HepG2 (cell line): ENCODE measurements around the gene ZNF174. TPM values are rescaled to one million over a fixed set of nuclear protein-coding genes. Genes with fewer than 3 reads are reported as not detected.

Source experiments
- AGO2 ChIP-seq: fragments of 200-400 bp; formaldehyde crosslinking; optimal IDR thresholded peaks from 2 replicates; pipeline ENCODE3; 2017; ENCODE audit warnings: mild to moderate bottlenecking, low read depth, low read length, moderate library complexity
- ASH2L ChIP-seq: fragments of 300-600, 200-600 bp; sonication (generic); IDR thresholded peaks from 2 replicates; pipeline ENCODE4 v1.7.0; 2017; ENCODE audit warnings: low read depth, mild to moderate bottlenecking, moderate library complexity, mixed read lengths, low read length; ENCODE audit not compliant: insufficient read length
- DMAP1 ChIP-seq: IDR thresholded peaks from 2 replicates; pipeline ENCODE4 v1.6.1; 2016
- KLF12 ChIP-seq: sonication (generic); formaldehyde crosslinking; IDR thresholded peaks from 2 replicates; pipeline ENCODE4 v1.4.0; 2020; ENCODE audit warnings: missing genetic modification reagents, borderline replicate concordance
- NKX3-1 ChIP-seq: sonication (generic); formaldehyde crosslinking; IDR thresholded peaks from 2 replicates; pipeline ENCODE4 v1.5.0; 2020; ENCODE audit warnings: missing genetic modification reagents
- PHF8 ChIP-seq: sonication (generic); formaldehyde crosslinking; IDR thresholded peaks from 2 replicates; pipeline ENCODE4 v1.5.0; 2020; ENCODE audit warnings: missing genetic modification reagents
- POLR2AphosphoS5 ChIP-seq: IDR thresholded peaks from 2 replicates; pipeline ENCODE4 v1.6.1; 2012; ENCODE audit warnings: low read depth, low read length
- RBAK ChIP-seq: sonication (generic); formaldehyde crosslinking; IDR thresholded peaks from 2 replicates; pipeline ENCODE4 v1.5.1; 2020; ENCODE audit warnings: mild to moderate bottlenecking, missing genetic modification reagents
- TFE3 ChIP-seq: IDR thresholded peaks from 2 replicates; pipeline ENCODE4 v1.6.1; 2016
- ZC3H13 ChIP-seq: sonication (generic); formaldehyde crosslinking; IDR thresholded peaks from 2 replicates; pipeline ENCODE4 v1.8.1; 2023; ENCODE audit warnings: mild to moderate bottlenecking, missing genetic modification reagents, moderate library complexity
- ZC3H4 ChIP-seq: sonication (generic); formaldehyde crosslinking; IDR thresholded peaks from 2 replicates; pipeline ENCODE4 v1.4.0; 2020; ENCODE audit warnings: missing genetic modification reagents, borderline replicate concordance
- ZFP90 ChIP-seq: sonication (generic); formaldehyde crosslinking; IDR thresholded peaks from 2 replicates; pipeline ENCODE4 v1.8.0; 2022; ENCODE audit warnings: missing genetic modification reagents, mild to moderate bottlenecking, inconsistent platforms, borderline replicate concordance
- ZNF136 ChIP-seq: sonication (generic); formaldehyde crosslinking; IDR thresholded peaks from 2 replicates; pipeline ENCODE4 v1.8.1; 2022; ENCODE audit warnings: low read depth, mild to moderate bottlenecking, moderate library complexity, missing genetic modification reagents
- ZNF781 ChIP-seq: sonication (generic); formaldehyde crosslinking; IDR thresholded peaks from 2 replicates; pipeline ENCODE4 v1.5.1; 2020; ENCODE audit warnings: borderline replicate concordance, mild to moderate bottlenecking, missing genetic modification reagents; ENCODE audit errors: not compliant biosample characterization
- polyA plus RNA-seq, 8 experiments: library from polyadenylated mRNA; depleted of rRNA in 3 of 8; stranded (reverse) in 7 of 8; unstranded in 1 of 8; fragments of >200 nt; fragmentation: Illumina TruSeq in 4 of 8; extraction: Trizol in 4 of 8; gene quantifications; 2 replicates each; pipeline versions ENCODE4 v1.2.1 to v1.2.3, GENCODE V29; 2011 to 2016; ENCODE audit warnings: low read depth in 4 of 8, missing spikeins in 1 of 8, mixed read lengths in 1 of 8; ENCODE audit not compliant: insufficient read depth in 1 of 8
- total RNA-seq, 5 experiments: library from RNA; depleted of rRNA; stranded (reverse); fragments of >200 nt; fragmentation: Illumina TruSeq; extraction: Trizol; gene quantifications; 2 replicates each; pipeline ENCODE4 v1.2.3, GENCODE V29; 2016; ENCODE audit warnings: low read depth in 1 of 5
- TF ChIP-seq, protein P1 (sequence below): sonication (generic); formaldehyde crosslinking; IDR thresholded peaks from 2 replicates; pipeline ENCODE4 v1.4.0; 2020; ENCODE audit warnings: mild to moderate bottlenecking, missing genetic modification reagents, borderline replicate concordance
- TF ChIP-seq, protein P2 (sequence below): sonication (generic); formaldehyde crosslinking; IDR thresholded peaks from 2 replicates; pipeline ENCODE4 v1.8.0; 2023; ENCODE audit warnings: mild to moderate bottlenecking, missing genetic modification reagents
- TF ChIP-seq, protein P3 (sequence below), 2 experiments: fragments of 450-650 bp in 1 of 2; sonication (generic) in 1 of 2; formaldehyde crosslinking; IDR thresholded peaks; 2 replicates each; pipeline versions ENCODE4 v1.5.0 to v1.8.0; 2020 to 2022; ENCODE audit warnings: mild to moderate bottlenecking in 1 of 2, missing genetic modification reagents in 1 of 2
- TF ChIP-seq, protein P4 (sequence below): sonication (generic); formaldehyde crosslinking; IDR thresholded peaks from 2 replicates; pipeline ENCODE4 v1.4.0; 2020; ENCODE audit warnings: missing genetic modification reagents

Gene ZNF174
- total and polyA plus RNA-seq, 2 of the 13 experiments (the other 11 are each of a cell fraction or from before 2014, with no cell fraction given): 8.3 to 10.6 TPM

GRCh38 chr16:3457434-3458252 lies 56.6 kb downstream of the ZNF174 start (continued):
- TF ChIP-seq, protein P1, sequence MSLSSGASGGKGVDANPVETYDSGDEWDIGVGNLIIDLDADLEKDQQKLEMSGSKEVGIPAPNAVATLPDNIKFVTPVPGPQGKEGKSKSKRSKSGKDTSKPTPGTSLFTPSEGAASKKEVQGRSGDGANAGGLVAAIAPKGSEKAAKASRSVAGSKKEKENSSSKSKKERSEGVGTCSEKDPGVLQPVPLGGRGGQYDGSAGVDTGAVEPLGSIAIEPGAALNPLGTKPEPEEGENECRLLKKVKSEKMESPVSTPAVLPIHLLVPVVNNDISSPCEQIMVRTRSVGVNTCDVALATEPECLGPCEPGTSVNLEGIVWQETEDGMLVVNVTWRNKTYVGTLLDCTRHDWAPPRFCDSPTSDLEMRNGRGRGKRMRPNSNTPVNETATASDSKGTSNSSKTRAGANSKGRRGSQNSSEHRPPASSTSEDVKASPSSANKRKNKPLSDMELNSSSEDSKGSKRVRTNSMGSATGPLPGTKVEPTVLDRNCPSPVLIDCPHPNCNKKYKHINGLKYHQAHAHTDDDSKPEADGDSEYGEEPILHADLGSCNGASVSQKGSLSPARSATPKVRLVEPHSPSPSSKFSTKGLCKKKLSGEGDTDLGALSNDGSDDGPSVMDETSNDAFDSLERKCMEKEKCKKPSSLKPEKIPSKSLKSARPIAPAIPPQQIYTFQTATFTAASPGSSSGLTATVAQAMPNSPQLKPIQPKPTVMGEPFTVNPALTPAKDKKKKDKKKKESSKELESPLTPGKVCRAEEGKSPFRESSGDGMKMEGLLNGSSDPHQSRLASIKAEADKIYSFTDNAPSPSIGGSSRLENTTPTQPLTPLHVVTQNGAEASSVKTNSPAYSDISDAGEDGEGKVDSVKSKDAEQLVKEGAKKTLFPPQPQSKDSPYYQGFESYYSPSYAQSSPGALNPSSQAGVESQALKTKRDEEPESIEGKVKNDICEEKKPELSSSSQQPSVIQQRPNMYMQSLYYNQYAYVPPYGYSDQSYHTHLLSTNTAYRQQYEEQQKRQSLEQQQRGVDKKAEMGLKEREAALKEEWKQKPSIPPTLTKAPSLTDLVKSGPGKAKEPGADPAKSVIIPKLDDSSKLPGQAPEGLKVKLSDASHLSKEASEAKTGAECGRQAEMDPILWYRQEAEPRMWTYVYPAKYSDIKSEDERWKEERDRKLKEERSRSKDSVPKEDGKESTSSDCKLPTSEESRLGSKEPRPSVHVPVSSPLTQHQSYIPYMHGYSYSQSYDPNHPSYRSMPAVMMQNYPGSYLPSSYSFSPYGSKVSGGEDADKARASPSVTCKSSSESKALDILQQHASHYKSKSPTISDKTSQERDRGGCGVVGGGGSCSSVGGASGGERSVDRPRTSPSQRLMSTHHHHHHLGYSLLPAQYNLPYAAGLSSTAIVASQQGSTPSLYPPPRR (CRISPR knock-in tag): peak; percentile 34; the same call in 1 of the 2 replicates
- TF ChIP-seq, protein P2, sequence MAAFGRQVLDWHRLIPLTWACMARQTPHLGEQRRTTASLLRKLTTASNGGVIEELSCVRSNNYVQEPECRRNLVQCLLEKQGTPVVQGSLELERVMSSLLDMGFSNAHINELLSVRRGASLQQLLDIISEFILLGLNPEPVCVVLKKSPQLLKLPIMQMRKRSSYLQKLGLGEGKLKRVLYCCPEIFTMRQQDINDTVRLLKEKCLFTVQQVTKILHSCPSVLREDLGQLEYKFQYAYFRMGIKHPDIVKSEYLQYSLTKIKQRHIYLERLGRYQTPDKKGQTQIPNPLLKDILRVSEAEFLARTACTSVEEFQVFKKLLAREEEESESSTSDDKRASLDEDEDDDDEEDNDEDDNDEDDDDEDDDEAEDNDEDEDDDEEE (CRISPR knock-in tag): peak; percentile 83; the same call in 1 of the 2 replicates
- peak; percentile 77 for TF ChIP-seq POLR2AphosphoS5
- TF ChIP-seq NKX3-1 (CRISPR knock-in tag): peak; percentile 92
- TF ChIP-seq ZFP90: peak; percentile 88; the same call in 1 of the 2 replicates
- peak; percentile 28; the same call in 1 of the 2 replicates for TF ChIP-seq ZNF136 (CRISPR knock-in tag)
- peak; percentile 71 for TF ChIP-seq ZNF781 (CRISPR knock-in tag)
- TF ChIP-seq ZC3H4 (CRISPR knock-in tag): 0 out of 2 replicates have a peak, but pooled peaks have one; percentile 48
- 0 out of 2 replicates have a peak, but pooled peaks have one; percentile 36 for TF ChIP-seq TFE3 (CRISPR knock-in tag)
- peak; percentile 66; the same call in 1 of the 2 replicates for TF ChIP-seq ZC3H13 (CRISPR knock-in tag)
- TF ChIP-seq, protein P3, sequence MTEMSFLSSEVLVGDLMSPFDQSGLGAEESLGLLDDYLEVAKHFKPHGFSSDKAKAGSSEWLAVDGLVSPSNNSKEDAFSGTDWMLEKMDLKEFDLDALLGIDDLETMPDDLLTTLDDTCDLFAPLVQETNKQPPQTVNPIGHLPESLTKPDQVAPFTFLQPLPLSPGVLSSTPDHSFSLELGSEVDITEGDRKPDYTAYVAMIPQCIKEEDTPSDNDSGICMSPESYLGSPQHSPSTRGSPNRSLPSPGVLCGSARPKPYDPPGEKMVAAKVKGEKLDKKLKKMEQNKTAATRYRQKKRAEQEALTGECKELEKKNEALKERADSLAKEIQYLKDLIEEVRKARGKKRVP (CRISPR knock-in tag; IDR thresholded peaks at IDR 0.05): no peak
- TF ChIP-seq ASH2L: peak; percentile 83
- TF ChIP-seq PHF8: peak; percentile 92
- no peak for TF ChIP-seq RBAK (CRISPR knock-in tag)
- TF ChIP-seq KLF12 (CRISPR knock-in tag): no peak; the same call in none of the 2 replicates
- TF ChIP-seq, protein P4, sequence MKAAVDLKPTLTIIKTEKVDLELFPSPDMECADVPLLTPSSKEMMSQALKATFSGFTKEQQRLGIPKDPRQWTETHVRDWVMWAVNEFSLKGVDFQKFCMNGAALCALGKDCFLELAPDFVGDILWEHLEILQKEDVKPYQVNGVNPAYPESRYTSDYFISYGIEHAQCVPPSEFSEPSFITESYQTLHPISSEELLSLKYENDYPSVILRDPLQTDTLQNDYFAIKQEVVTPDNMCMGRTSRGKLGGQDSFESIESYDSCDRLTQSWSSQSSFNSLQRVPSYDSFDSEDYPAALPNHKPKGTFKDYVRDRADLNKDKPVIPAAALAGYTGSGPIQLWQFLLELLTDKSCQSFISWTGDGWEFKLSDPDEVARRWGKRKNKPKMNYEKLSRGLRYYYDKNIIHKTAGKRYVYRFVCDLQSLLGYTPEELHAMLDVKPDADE (CRISPR knock-in tag): peak; percentile 61; the same call in 1 of the 2 replicates
- TF ChIP-seq DMAP1 (CRISPR knock-in tag): peak; percentile 89
- peak; percentile 89 for TF ChIP-seq AGO2
